Mesenchymal stem cell (in vitro differentiated cells and primary cell): ENCODE data around the gene IL15.
"Not testable (repeated sequence)": the region's sequence is repeated elsewhere in the genome, so short reads cannot be mapped to it uniquely, and the experiment has no call there.

Experiments used
- DNase-seq: peaks from one replicate; pipeline ENCODE4 v3.0.0-alpha.2; 2013
- H2AFZ ChIP-seq: one replicate; pipeline ENCODE4 v1.6.1; 2013; ENCODE audit warnings: low read depth, mild to moderate bottlenecking, control low read depth, inconsistent platforms, low read length, moderate library complexity
- H2AK5ac ChIP-seq: 2 replicates; pipeline ENCODE4 v1.6.1; 2013; ENCODE audit warnings: low read length, moderate library complexity, mild to moderate bottlenecking, inconsistent platforms; ENCODE audit not compliant: severe bottlenecking
- H2BK120ac ChIP-seq: one replicate; pipeline ENCODE4 v1.6.1; 2013; ENCODE audit warnings: low read depth, mild to moderate bottlenecking, inconsistent platforms, low read length, moderate library complexity
- H2BK12ac ChIP-seq, 2 experiments: one replicate each; pipeline ENCODE4 v1.6.1; 2013; ENCODE audit warnings: inconsistent platforms in 2 of 2, low read length in 2 of 2, mild to moderate bottlenecking in 2 of 2, moderate library complexity in 2 of 2, control low read depth in 1 of 2
- H2BK15ac ChIP-seq: one replicate; pipeline ENCODE4 v1.6.1; 2013; ENCODE audit warnings: mild to moderate bottlenecking, low read depth, inconsistent platforms; ENCODE audit not compliant: poor library complexity, severe bottlenecking
- H2BK5ac ChIP-seq: 2 replicates; pipeline ENCODE4 v1.6.1; 2013; ENCODE audit warnings: low read depth, mild to moderate bottlenecking, low read length, control low read depth, inconsistent platforms; ENCODE audit not compliant: poor library complexity, severe bottlenecking
- H3K14ac ChIP-seq, 2 experiments: one replicate each; pipeline ENCODE4 v1.6.1; 2013; ENCODE audit warnings: inconsistent platforms in 2 of 2, low read length in 2 of 2, control low read depth in 1 of 2, mild to moderate bottlenecking in 1 of 2, moderate library complexity in 1 of 2
- H3K18ac ChIP-seq, 2 experiments: one replicate each; pipeline ENCODE4 v1.6.1; 2013; ENCODE audit warnings: inconsistent platforms in 2 of 2, low read length in 2 of 2, control low read depth in 1 of 2, low read depth in 1 of 2, mild to moderate bottlenecking in 1 of 2
- H3K23ac ChIP-seq, 2 experiments: one replicate each; pipeline ENCODE4 v1.6.1; 2013; ENCODE audit warnings: inconsistent platforms in 2 of 2, low read length in 2 of 2, mild to moderate bottlenecking in 2 of 2, moderate library complexity in 2 of 2, control low read depth in 1 of 2
- H3K27ac ChIP-seq: 2 replicates; pipeline ENCODE4 v1.5.1; 2013; ENCODE audit warnings: mild to moderate bottlenecking, moderate library complexity, low read length, control low read depth, inconsistent platforms; ENCODE audit not compliant: poor library complexity, severe bottlenecking
- H3K27me3 ChIP-seq, 2 experiments: 2 replicates each; pipeline versions ENCODE4 v1.6.1 to v1.7.0; 2013; ENCODE audit warnings: low read length in 2 of 2, mild to moderate bottlenecking in 2 of 2, moderate library complexity in 2 of 2, control low read depth in 1 of 2, inconsistent platforms in 1 of 2; ENCODE audit not compliant: control insufficient read depth in 1 of 2, insufficient read depth in 1 of 2
- H3K36me3 ChIP-seq, 2 experiments: 2 replicates each; pipeline versions ENCODE4 v1.6.1 to v1.7.0; 2013; ENCODE audit warnings: low read length in 2 of 2, control low read depth in 1 of 2, inconsistent platforms in 1 of 2, low read depth in 1 of 2, mild to moderate bottlenecking in 1 of 2; ENCODE audit not compliant: insufficient read depth in 2 of 2, control insufficient read depth in 1 of 2
- H3K4ac ChIP-seq, 2 experiments: one replicate each; pipeline ENCODE4 v1.6.1; 2013; ENCODE audit warnings: inconsistent platforms in 2 of 2, low read length in 2 of 2, mild to moderate bottlenecking in 2 of 2, moderate library complexity in 2 of 2, control low read depth in 1 of 2, low read depth in 1 of 2
- H3K4me1 ChIP-seq: 2 replicates; pipeline ENCODE4 v1.6.1; 2013; ENCODE audit warnings: low read depth, low read length, control low read depth; ENCODE audit not compliant: control insufficient read depth, insufficient read depth
- H3K4me2 ChIP-seq: 2 replicates; pipeline ENCODE4 v1.6.1; 2013; ENCODE audit warnings: low read length, mild to moderate bottlenecking, inconsistent platforms; ENCODE audit not compliant: poor library complexity, severe bottlenecking
- H3K4me3 ChIP-seq, 2 experiments: 2 replicates each; pipeline versions ENCODE4 v1.5.1 to v1.7.0; 2013; ENCODE audit warnings: low read length in 2 of 2, mild to moderate bottlenecking in 2 of 2, control low read depth in 1 of 2, low read depth in 1 of 2; ENCODE audit not compliant: insufficient read depth in 1 of 2
- H3K79me1 ChIP-seq: replicated peaks from 2 replicates; pipeline ENCODE4 v1.6.1; 2013; ENCODE audit warnings: mild to moderate bottlenecking, control low read depth, low read length, inconsistent platforms; ENCODE audit not compliant: poor library complexity, severe bottlenecking
- H3K9ac ChIP-seq: 2 replicates; pipeline ENCODE4 v1.7.0; 2013; ENCODE audit warnings: mild to moderate bottlenecking, low read length, moderate library complexity
- H3K9me3 ChIP-seq: 2 replicates; pipeline ENCODE4 v1.7.0; 2013; ENCODE audit warnings: mild to moderate bottlenecking, low read length; ENCODE audit not compliant: control insufficient read depth
- H4K8ac ChIP-seq: one replicate; pipeline ENCODE4 v1.6.1; 2013; ENCODE audit warnings: inconsistent platforms, mild to moderate bottlenecking, low read length, moderate library complexity
- H4K91ac ChIP-seq: one replicate; pipeline ENCODE4 v1.6.1; 2013; ENCODE audit warnings: mild to moderate bottlenecking, low read length, inconsistent platforms
- WGBS: methylation state at CpG from one replicate; pipeline ENCODE4 v1.1.7; 2013; ENCODE audit warnings: mixed read lengths; 5-methylcytosine and 5-hydroxymethylcytosine counted together

IL15 gene

GRCh38 chr4:141604683-141605082 is 31.7 kb upstream of the IL15 start:
- H3K9ac ChIP-seq, H3K18ac ChIP-seq, H3K79me1 ChIP-seq, H3K27ac ChIP-seq, H3K27me3 ChIP-seq, H4K91ac ChIP-seq, H3K9me3 ChIP-seq, H2BK5ac ChIP-seq, H3K4me3 ChIP-seq, H3K4ac ChIP-seq, H2BK120ac ChIP-seq, DNase-seq, H2BK15ac ChIP-seq, H3K23ac ChIP-seq, H2AK5ac ChIP-seq, H3K36me3 ChIP-seq, H3K4me1 ChIP-seq, H2BK12ac ChIP-seq, H4K8ac ChIP-seq, H3K4me2 ChIP-seq, H3K14ac ChIP-seq, H2AFZ ChIP-seq: not testable (repeated sequence)
- 98% methylated on average over 11 of the region's 11 CpGs for WGBS

GRCh38 chr4:141605425-141605856 is 30.9 kb upstream of the IL15 start:
- Histone ChIP-seq H3K9ac (no peak overlapping the region), H3K4ac (no peak overlapping the region), H3K79me1 (no peaks in the 10 kb centered on the region), H2BK12ac (no peak overlapping the region), H3K4me3 (no peak overlapping the region), H2AK5ac (no peak overlapping the region), H3K27ac (no peak overlapping the region), H3K9me3 (no peaks in the 10 kb centered on the region), H2AFZ (no peak overlapping the region), H3K27me3 (no peaks in the 10 kb centered on the region), H4K91ac (no peak overlapping the region), H3K18ac (no peak overlapping the region), H2BK120ac (no peak overlapping the region), H3K36me3 (no peaks in the 10 kb centered on the region), H3K23ac (no peak overlapping the region), H3K4me1 (no peaks in the 10 kb centered on the region), H4K8ac (no peak overlapping the region), H3K14ac (no peak overlapping the region), H2BK5ac (no peak overlapping the region), H2BK15ac (no peak overlapping the region), H3K4me2 (no peak overlapping the region)
- 95% methylated on average over 18 of the region's 18 CpGs for WGBS
- DNase-seq = no peak

- H2BK120ac ChIP-seq = no peak overlapping the region
- H4K91ac ChIP-seq = no peak overlapping the region
- no peak overlapping the region for H3K14ac ChIP-seq
- no peaks in the 10 kb centered on the region for H3K9me3 ChIP-seq
- no peak overlapping the region for H3K4ac ChIP-seq
- no peak overlapping the region for H2BK12ac ChIP-seq
- no peak overlapping the region for H3K9ac ChIP-seq
- no peak overlapping the region for H3K27ac ChIP-seq
- no peak overlapping the region for H2AFZ ChIP-seq
- H3K18ac ChIP-seq = no peak overlapping the region
- H3K4me3 ChIP-seq = no peak overlapping the region
- no peak overlapping the region for H2AK5ac ChIP-seq
- no peak overlapping the region for H2BK5ac ChIP-seq
- H3K79me1 ChIP-seq = no peaks in the 10 kb centered on the region
- H3K4me2 ChIP-seq = no peak overlapping the region
- no peaks in the 10 kb centered on the region for H3K4me1 ChIP-seq
- DNase-seq = no peak
- no peak overlapping the region for H4K8ac ChIP-seq
- no peak overlapping the region for H3K23ac ChIP-seq
- WGBS = 83% methylated on average over 3 of the region's 4 CpGs
- no peaks in the 10 kb centered on the region for H3K27me3 ChIP-seq
- H2BK15ac ChIP-seq = no peak overlapping the region
- H3K36me3 ChIP-seq = no peaks in the 10 kb centered on the region
These were observed 27.1 kb upstream of the IL15 start for GRCh38 chr4:141609243-141609642.

GRCh38 chr4:141610365-141610764 is 26.0 kb upstream of the IL15 start:
- H3K4ac ChIP-seq = no peak overlapping the region
- no peak overlapping the region for H3K4me2 ChIP-seq
- H2BK120ac ChIP-seq = no peak overlapping the region
- no peaks in the 10 kb centered on the region for H3K9me3 ChIP-seq
- no peak overlapping the region for H3K14ac ChIP-seq
- no peak overlapping the region for H3K4me3 ChIP-seq
- DNase-seq = no peak
- H4K91ac ChIP-seq = no peak overlapping the region
- H2BK5ac ChIP-seq = no peak overlapping the region
- H3K36me3 ChIP-seq = no peaks in the 10 kb centered on the region
- H3K23ac ChIP-seq = no peak overlapping the region
- no peak overlapping the region for H2BK15ac ChIP-seq
- H3K18ac ChIP-seq = no peak overlapping the region
- no peaks in the 10 kb centered on the region for H3K27me3 ChIP-seq
- H2AK5ac ChIP-seq = no peak overlapping the region
- no peak overlapping the region for H4K8ac ChIP-seq
- H3K4me1 ChIP-seq = no peaks in the 10 kb centered on the region
- H3K9ac ChIP-seq = no peak overlapping the region
- no peak overlapping the region for H3K27ac ChIP-seq
- H2AFZ ChIP-seq = no peak overlapping the region
- no peaks in the 10 kb centered on the region for H3K79me1 ChIP-seq
- no peak overlapping the region for H2BK12ac ChIP-seq
